ENCODE data around the gene PAGE1.

- no peak for TF ChIP-seq CTCF (IDR thresholded peaks at IDR 0.05)
- TF ChIP-seq POLR2A (IDR thresholded peaks at IDR 0.05): no peak
- TF ChIP-seq POLR2AphosphoS5 (IDR thresholded peaks at IDR 0.05): no peak
These were observed 15.0 kb upstream of the PAGE1 start for GRCh38 chrX:49710744-49711319.

Measured in sigmoid colon (tissue), 4 donors.